Liver (tissue), 9 donors: Measurements from ENCODE around the gene LDLRAD4. TPM values are rescaled to one million over a fixed set of nuclear protein-coding genes. Genes with fewer than 3 reads are reported as not detected.

Source experiments
- DNase-seq: peaks from one replicate; pipeline ENCODE4 v3.0.0-alpha.2; 2017; ENCODE audit warnings: low spot score
- H3K27ac ChIP-seq, 2 donors: one replicate each; pipeline ENCODE4 v1.7.0; 2013; ENCODE audit warnings: inconsistent platforms in 2 of 2, low read length in 2 of 2, control low read depth in 1 of 2, low read depth in 1 of 2, mild to moderate bottlenecking in 1 of 2
- H3K27me3 ChIP-seq, 4 donors: one replicate each; pipeline versions ENCODE4 v1.6.1 to v1.7.0; 2013; ENCODE audit warnings: low read length in 3 of 4, inconsistent platforms in 1 of 4, mild to moderate bottlenecking in 1 of 4, moderate library complexity in 1 of 4; ENCODE audit not compliant: control insufficient read depth in 4 of 4, insufficient read depth in 4 of 4
- H3K36me3 ChIP-seq, 4 donors: one replicate each; pipeline versions ENCODE4 v1.6.1 to v1.7.0; 2013; ENCODE audit warnings: low read length in 3 of 4, mild to moderate bottlenecking in 3 of 4, low read depth in 1 of 4, moderate library complexity in 1 of 4; ENCODE audit not compliant: control insufficient read depth in 4 of 4, insufficient read depth in 3 of 4
- H3K4me1 ChIP-seq, 4 donors: one replicate each; pipeline versions ENCODE4 v1.6.1 to v1.7.0; 2013; ENCODE audit warnings: low read length in 3 of 4, mild to moderate bottlenecking in 3 of 4, moderate library complexity in 1 of 4; ENCODE audit not compliant: control insufficient read depth in 4 of 4, insufficient read depth in 4 of 4
- H3K4me3 ChIP-seq, 3 donors: one replicate each; pipeline versions ENCODE4 v1.6.1 to v1.7.0; 2013; ENCODE audit warnings: low read length in 3 of 3, control low read depth in 1 of 3, low read depth in 1 of 3, mild to moderate bottlenecking in 1 of 3
- H3K9ac ChIP-seq, 2 donors: one replicate each; pipeline ENCODE4 v1.7.0; 2013; ENCODE audit warnings: low read length in 2 of 2, mild to moderate bottlenecking in 2 of 2, moderate library complexity in 2 of 2, control low read depth in 1 of 2, low read depth in 1 of 2
- H3K9me3 ChIP-seq, 4 donors: one replicate each; pipeline versions ENCODE4 v1.6.1 to v1.7.0; 2013; ENCODE audit warnings: low read length in 3 of 4; ENCODE audit not compliant: control insufficient read depth in 4 of 4
- EGR1 ChIP-seq, 2 donors: IDR thresholded peaks; 2 replicates each; pipeline ENCODE4 v1.6.1; 2016 to 2018; ENCODE audit warnings: antibody characterized with exemption in 2 of 2, low read depth in 2 of 2
- FOXA1 ChIP-seq: IDR thresholded peaks from 2 replicates; pipeline ENCODE4 v1.6.1; 2016; ENCODE audit warnings: antibody characterized with exemption
- FOXA2 ChIP-seq: IDR thresholded peaks from 2 replicates; pipeline ENCODE4 v1.6.1; 2016; ENCODE audit warnings: antibody characterized with exemption
- GABPA ChIP-seq, 2 donors: IDR thresholded peaks in 1 of 2; conservative IDR thresholded peaks in 1 of 2; 2 replicates each; pipeline ENCODE4 v1.6.1; 2016; ENCODE audit warnings: antibody characterized with exemption in 2 of 2, mild to moderate bottlenecking in 1 of 2, moderate library complexity in 1 of 2
- HNF4A ChIP-seq, 2 donors: conservative IDR thresholded peaks; 2 replicates each; pipeline ENCODE4 v1.6.1; 2016; ENCODE audit warnings: antibody characterized with exemption in 2 of 2, mild to moderate bottlenecking in 2 of 2
- HNF4G ChIP-seq: IDR thresholded peaks from 2 replicates; pipeline ENCODE4 v1.6.1; 2016; ENCODE audit warnings: antibody characterized with exemption
- JUND ChIP-seq, 2 donors: IDR thresholded peaks; 2 replicates each; pipeline ENCODE4 v1.6.1; 2016; ENCODE audit warnings: antibody characterized with exemption in 2 of 2
- NR2F2 ChIP-seq: IDR thresholded peaks from 2 replicates; pipeline ENCODE4 v1.6.1; 2016; ENCODE audit warnings: antibody characterized with exemption
- RAD21 ChIP-seq, 2 donors: IDR thresholded peaks; 2 replicates each; pipeline ENCODE4 v1.6.1; 2016; ENCODE audit warnings: antibody characterized with exemption in 2 of 2, mild to moderate bottlenecking in 2 of 2
- RXRA ChIP-seq, 2 donors: IDR thresholded peaks; 2 replicates each; pipeline ENCODE4 v1.6.1; 2017 to 2018; ENCODE audit warnings: antibody characterized with exemption in 2 of 2, mild to moderate bottlenecking in 1 of 2
- SP1 ChIP-seq: IDR thresholded peaks from 2 replicates; pipeline ENCODE4 v1.6.1; 2018; ENCODE audit warnings: antibody characterized with exemption, mild to moderate bottlenecking
- TAF1 ChIP-seq: conservative IDR thresholded peaks from 2 replicates; pipeline ENCODE4 v1.6.1; 2016; ENCODE audit warnings: antibody characterized with exemption, mild to moderate bottlenecking
- YY1 ChIP-seq: IDR thresholded peaks from 2 replicates; pipeline ENCODE4 v1.6.1; 2016; ENCODE audit warnings: antibody characterized with exemption, mild to moderate bottlenecking
- WGBS: extraction: QIAGEN DNeasy Blood & Tissue Kit; methylation state at CpG from one replicate; pipeline ENCODE4 v1.1.7; 2013; 5-methylcytosine and 5-hydroxymethylcytosine counted together
- polyA plus RNA-seq, 2 donors: library from polyadenylated mRNA; stranded (reverse) in 1 of 2; unstranded in 1 of 2; fragments of 200-250 nt in 1 of 2; fragments of >200 nt in 1 of 2; fragmentation: Nextera tagmentation in 1 of 2; extraction: Ambion mirVana in 1 of 2; gene quantifications; one replicate each; pipeline versions ENCODE4 v1.2.1 to v1.2.3, GENCODE V29; 2013 to 2015
- total RNA-seq, 2 donors: library from RNA; depleted of rRNA; stranded (reverse); fragments of >200 nt; gene quantifications; one replicate each; pipeline ENCODE4 v1.2.3, GENCODE V29; 2014
- TF ChIP-seq, protein P1 (sequence below): fragments of 150-350 bp; IDR thresholded peaks from 2 replicates; pipeline ENCODE4 v1.5.1; 2017; ENCODE audit warnings: improper control_type of control experiment, low read depth, low read length; ENCODE audit not compliant: missing input control
- TF ChIP-seq, protein P2 (sequence below): IDR thresholded peaks from 2 replicates; pipeline ENCODE4 v1.6.1; 2016; ENCODE audit warnings: antibody characterized with exemption
- TF ChIP-seq, protein P3 (sequence below): IDR thresholded peaks from 2 replicates; pipeline ENCODE4 v1.6.1; 2016; ENCODE audit warnings: antibody characterized with exemption
- TF ChIP-seq, protein P4 (sequence below): IDR thresholded peaks from 2 replicates; pipeline ENCODE4 v1.6.1; 2016; ENCODE audit warnings: antibody characterized with exemption
- TF ChIP-seq, protein P5 (sequence below): IDR thresholded peaks from 2 replicates; pipeline ENCODE4 v1.6.1; 2016; ENCODE audit warnings: antibody characterized with exemption, mild to moderate bottlenecking
- donor health status: healthy.
- donor health status: healthy.
- donor health status: healthy.
- donor health status: healthy.
- donor health status: healthy.

The LDLRAD4 gene
- total and polyA plus RNA-seq, 4 donors, result 4.8 to 41.7 (median 12.7) TPM

DNA sequence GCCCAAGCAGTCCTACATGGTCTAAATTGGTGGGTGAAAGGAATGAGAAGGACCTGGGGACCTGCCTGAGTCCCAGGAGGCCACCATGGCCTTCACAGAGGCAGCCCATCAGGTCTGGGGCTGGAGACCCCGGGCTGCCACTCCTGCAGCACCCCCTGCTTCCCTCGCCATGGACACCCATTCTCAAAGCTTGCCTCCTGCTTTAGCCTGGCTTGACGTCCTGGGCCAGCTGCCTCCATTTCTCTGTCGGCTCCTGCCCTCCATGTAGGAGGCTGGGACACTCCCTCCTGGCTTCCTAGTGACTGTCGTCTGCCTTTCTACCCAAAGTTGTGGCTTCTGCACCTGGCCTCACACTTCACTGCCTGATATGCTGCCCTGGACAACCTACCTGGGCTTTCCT, 309.2 kb downstream of the LDLRAD4 start:
- no peak for TF ChIP-seq YY1
- TF ChIP-seq RAD21 (IDR thresholded peaks at IDR 0.05), result no peak
- TF ChIP-seq SP1, result no peak
- no peak for TF ChIP-seq FOXA1
- TF ChIP-seq HNF4G, result no peak
- TF ChIP-seq, protein P1, sequence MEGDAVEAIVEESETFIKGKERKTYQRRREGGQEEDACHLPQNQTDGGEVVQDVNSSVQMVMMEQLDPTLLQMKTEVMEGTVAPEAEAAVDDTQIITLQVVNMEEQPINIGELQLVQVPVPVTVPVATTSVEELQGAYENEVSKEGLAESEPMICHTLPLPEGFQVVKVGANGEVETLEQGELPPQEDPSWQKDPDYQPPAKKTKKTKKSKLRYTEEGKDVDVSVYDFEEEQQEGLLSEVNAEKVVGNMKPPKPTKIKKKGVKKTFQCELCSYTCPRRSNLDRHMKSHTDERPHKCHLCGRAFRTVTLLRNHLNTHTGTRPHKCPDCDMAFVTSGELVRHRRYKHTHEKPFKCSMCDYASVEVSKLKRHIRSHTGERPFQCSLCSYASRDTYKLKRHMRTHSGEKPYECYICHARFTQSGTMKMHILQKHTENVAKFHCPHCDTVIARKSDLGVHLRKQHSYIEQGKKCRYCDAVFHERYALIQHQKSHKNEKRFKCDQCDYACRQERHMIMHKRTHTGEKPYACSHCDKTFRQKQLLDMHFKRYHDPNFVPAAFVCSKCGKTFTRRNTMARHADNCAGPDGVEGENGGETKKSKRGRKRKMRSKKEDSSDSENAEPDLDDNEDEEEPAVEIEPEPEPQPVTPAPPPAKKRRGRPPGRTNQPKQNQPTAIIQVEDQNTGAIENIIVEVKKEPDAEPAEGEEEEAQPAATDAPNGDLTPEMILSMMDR, result no peak
- no peak for TF ChIP-seq RXRA (IDR thresholded peaks at IDR 0.05)
- TF ChIP-seq NR2F2, result no peak
- TF ChIP-seq GABPA (IDR thresholded peaks at IDR 0.05 in 1 of 2, conservative IDR thresholded peaks at IDR 0.05 in 1 of 2), result no peak
- TF ChIP-seq, protein P2, sequence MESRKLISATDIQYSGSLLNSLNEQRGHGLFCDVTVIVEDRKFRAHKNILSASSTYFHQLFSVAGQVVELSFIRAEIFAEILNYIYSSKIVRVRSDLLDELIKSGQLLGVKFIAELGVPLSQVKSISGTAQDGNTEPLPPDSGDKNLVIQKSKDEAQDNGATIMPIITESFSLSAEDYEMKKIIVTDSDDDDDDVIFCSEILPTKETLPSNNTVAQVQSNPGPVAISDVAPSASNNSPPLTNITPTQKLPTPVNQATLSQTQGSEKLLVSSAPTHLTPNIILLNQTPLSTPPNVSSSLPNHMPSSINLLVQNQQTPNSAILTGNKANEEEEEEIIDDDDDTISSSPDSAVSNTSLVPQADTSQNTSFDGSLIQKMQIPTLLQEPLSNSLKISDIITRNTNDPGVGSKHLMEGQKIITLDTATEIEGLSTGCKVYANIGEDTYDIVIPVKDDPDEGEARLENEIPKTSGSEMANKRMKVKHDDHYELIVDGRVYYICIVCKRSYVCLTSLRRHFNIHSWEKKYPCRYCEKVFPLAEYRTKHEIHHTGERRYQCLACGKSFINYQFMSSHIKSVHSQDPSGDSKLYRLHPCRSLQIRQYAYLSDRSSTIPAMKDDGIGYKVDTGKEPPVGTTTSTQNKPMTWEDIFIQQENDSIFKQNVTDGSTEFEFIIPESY, result no peak
- no peak for TF ChIP-seq FOXA2
- TF ChIP-seq, protein P3, sequence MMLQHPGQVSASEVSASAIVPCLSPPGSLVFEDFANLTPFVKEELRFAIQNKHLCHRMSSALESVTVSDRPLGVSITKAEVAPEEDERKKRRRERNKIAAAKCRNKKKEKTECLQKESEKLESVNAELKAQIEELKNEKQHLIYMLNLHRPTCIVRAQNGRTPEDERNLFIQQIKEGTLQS, result no peak
- Histone ChIP-seq H3K27me3 (no peaks in the 10 kb centered on the region), H3K27ac (no peak overlapping the region), H3K9me3 (no peaks in the 10 kb centered on the region), H3K9ac (no peak overlapping the region), H3K4me1 (peaks cover 0 to 10% (median 4%) of the 10 kb centered on the region in 4 donors), H3K36me3 (no peaks in the 10 kb centered on the region), H3K4me3 (no peak overlapping the region)
- 94% methylated on average over 5 of the region's 5 CpGs for WGBS
- DNase-seq, result no peak

DNA sequence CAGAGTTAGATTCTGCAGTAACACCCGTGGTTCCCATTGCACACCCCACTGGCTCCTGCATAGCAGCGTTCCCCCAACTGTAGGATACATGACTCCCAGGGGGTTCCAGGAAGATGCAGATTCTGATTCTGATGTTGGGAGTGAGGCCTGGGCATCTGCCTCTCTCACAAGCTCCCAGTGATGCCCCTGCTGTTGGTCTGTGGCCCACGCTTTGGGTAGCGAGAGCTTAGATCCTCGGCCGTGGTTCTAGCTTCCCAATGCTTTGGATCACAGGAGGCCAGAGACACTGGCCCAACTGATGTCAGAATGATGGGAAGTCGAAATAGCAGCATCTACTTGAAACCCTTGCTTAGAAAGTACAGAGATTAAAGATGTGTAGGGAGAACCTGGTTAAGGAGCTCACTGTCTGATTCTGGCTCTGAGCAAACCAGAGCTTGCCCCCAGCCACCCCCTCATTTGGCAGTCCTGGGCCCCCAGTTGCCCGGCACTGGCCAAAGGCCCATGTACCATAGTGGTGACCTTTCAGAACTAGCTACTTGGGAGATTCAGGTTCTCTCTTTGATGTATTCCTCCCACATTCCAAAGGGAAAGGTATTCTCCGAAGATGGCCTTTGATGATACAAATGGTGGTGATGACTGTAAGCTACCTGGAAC, 310.3 kb downstream of the LDLRAD4 start:
- no peaks in the 10 kb centered on the region for H3K27me3 ChIP-seq
- WGBS, result 97% methylated on average over 9 of the region's 9 CpGs
- H3K27ac ChIP-seq, result no peak overlapping the region
- TF ChIP-seq SP1 (no peak), NR2F2 (no peak), TAF1 (no peak), EGR1 (IDR thresholded peaks at IDR 0.05; ENCODE audit: low read depth in 2 of 2) (no peak), RXRA (IDR thresholded peaks at IDR 0.05) (no peak), GABPA (IDR thresholded peaks at IDR 0.05 in 1 of 2, conservative IDR thresholded peaks at IDR 0.05 in 1 of 2) (no peak), RAD21 (IDR thresholded peaks at IDR 0.05) (no peak), FOXA1 (no peak), HNF4G (no peak), JUND (IDR thresholded peaks at IDR 0.05) (no peak), HNF4A (conservative IDR thresholded peaks at IDR 0.05) (no peak), YY1 (no peak)
- TF ChIP-seq, protein P3, result no peak
- TF ChIP-seq, protein P4, sequence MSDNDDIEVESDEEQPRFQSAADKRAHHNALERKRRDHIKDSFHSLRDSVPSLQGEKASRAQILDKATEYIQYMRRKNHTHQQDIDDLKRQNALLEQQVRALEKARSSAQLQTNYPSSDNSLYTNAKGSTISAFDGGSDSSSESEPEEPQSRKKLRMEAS, result no peak
- TF ChIP-seq, protein P1, result no peak
- TF ChIP-seq, protein P2, result no peak
- TF ChIP-seq, protein P5, sequence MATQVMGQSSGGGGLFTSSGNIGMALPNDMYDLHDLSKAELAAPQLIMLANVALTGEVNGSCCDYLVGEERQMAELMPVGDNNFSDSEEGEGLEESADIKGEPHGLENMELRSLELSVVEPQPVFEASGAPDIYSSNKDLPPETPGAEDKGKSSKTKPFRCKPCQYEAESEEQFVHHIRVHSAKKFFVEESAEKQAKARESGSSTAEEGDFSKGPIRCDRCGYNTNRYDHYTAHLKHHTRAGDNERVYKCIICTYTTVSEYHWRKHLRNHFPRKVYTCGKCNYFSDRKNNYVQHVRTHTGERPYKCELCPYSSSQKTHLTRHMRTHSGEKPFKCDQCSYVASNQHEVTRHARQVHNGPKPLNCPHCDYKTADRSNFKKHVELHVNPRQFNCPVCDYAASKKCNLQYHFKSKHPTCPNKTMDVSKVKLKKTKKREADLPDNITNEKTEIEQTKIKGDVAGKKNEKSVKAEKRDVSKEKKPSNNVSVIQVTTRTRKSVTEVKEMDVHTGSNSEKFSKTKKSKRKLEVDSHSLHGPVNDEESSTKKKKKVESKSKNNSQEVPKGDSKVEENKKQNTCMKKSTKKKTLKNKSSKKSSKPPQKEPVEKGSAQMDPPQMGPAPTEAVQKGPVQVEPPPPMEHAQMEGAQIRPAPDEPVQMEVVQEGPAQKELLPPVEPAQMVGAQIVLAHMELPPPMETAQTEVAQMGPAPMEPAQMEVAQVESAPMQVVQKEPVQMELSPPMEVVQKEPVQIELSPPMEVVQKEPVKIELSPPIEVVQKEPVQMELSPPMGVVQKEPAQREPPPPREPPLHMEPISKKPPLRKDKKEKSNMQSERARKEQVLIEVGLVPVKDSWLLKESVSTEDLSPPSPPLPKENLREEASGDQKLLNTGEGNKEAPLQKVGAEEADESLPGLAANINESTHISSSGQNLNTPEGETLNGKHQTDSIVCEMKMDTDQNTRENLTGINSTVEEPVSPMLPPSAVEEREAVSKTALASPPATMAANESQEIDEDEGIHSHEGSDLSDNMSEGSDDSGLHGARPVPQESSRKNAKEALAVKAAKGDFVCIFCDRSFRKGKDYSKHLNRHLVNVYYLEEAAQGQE, result no peak
- no peaks in the 10 kb centered on the region for H3K9me3 ChIP-seq
- no peak for DNase-seq
- no peak overlapping the region for H3K9ac ChIP-seq
- no peak overlapping the region for H3K4me3 ChIP-seq
- no peaks in the 10 kb centered on the region for H3K36me3 ChIP-seq
- peaks cover 0 to 11% (median 6%) of the 10 kb centered on the region in 4 donors for H3K4me1 ChIP-seq
